ENCODE data around the gene GYPE.
"Not testable (repeated sequence)": the region's sequence is repeated elsewhere in the genome, so short reads cannot be mapped to it uniquely, and the experiment has no call there.

DNA sequence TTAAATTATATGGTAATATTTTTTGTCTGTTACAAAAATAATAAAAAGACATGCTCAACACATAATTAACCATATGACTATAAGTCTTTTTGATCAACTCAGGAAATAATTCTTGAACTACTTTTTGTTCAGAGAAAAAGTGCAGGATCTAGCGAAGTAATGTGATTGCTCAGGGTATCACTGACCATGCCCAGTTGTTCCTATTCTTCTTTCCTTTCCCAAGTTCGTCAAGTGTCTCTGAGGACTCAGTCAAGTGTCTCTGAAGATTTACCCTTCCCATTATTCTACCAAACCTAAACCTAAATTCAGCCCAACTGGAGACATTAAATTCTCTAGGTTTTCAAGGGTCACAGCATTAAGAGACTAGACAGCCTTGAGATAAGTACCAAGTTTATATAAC, 5.5 kb upstream of the GYPE start:
- TF ChIP-seq, protein P1, sequence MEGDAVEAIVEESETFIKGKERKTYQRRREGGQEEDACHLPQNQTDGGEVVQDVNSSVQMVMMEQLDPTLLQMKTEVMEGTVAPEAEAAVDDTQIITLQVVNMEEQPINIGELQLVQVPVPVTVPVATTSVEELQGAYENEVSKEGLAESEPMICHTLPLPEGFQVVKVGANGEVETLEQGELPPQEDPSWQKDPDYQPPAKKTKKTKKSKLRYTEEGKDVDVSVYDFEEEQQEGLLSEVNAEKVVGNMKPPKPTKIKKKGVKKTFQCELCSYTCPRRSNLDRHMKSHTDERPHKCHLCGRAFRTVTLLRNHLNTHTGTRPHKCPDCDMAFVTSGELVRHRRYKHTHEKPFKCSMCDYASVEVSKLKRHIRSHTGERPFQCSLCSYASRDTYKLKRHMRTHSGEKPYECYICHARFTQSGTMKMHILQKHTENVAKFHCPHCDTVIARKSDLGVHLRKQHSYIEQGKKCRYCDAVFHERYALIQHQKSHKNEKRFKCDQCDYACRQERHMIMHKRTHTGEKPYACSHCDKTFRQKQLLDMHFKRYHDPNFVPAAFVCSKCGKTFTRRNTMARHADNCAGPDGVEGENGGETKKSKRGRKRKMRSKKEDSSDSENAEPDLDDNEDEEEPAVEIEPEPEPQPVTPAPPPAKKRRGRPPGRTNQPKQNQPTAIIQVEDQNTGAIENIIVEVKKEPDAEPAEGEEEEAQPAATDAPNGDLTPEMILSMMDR (IDR thresholded peaks at IDR 0.05): not testable (repeated sequence)
- TF ChIP-seq EZH2 (IDR thresholded peaks at IDR 0.05): not testable (repeated sequence)

All from neural progenitor cell (in vitro differentiated cells).